Mucosa of stomach (tissue), 1 donor: Measurements from ENCODE around the gene GPATCH1.
"Not testable (repeated sequence)": the region's sequence is repeated elsewhere in the genome, so short reads cannot be mapped to it uniquely, and the experiment has no call there.

ENCODE experiments used
- H3K27me3 ChIP-seq: one replicate; pipeline ENCODE4 v1.7.0; 2013; ENCODE audit warnings: mild to moderate bottlenecking, low read length; ENCODE audit not compliant: control insufficient read depth, insufficient read depth
- H3K36me3 ChIP-seq: one replicate; pipeline ENCODE4 v1.7.0; 2013; ENCODE audit warnings: low read length; ENCODE audit not compliant: control insufficient read depth, insufficient read depth
- H3K4me1 ChIP-seq: one replicate; pipeline ENCODE4 v1.7.0; 2013; ENCODE audit warnings: mild to moderate bottlenecking, low read length; ENCODE audit not compliant: control insufficient read depth, insufficient read depth
- H3K4me3 ChIP-seq: one replicate; pipeline ENCODE4 v1.7.0; 2013; ENCODE audit warnings: low read length
- H3K9ac ChIP-seq: one replicate; pipeline ENCODE4 v1.7.0; 2013; ENCODE audit warnings: mild to moderate bottlenecking, low read length, moderate library complexity
- H3K9me3 ChIP-seq: one replicate; pipeline ENCODE4 v1.7.0; 2013; ENCODE audit warnings: mild to moderate bottlenecking, low read length, moderate library complexity; ENCODE audit not compliant: control insufficient read depth
- donor health status: Pancreatic carcinoma.

Gene GPATCH1

DNA sequence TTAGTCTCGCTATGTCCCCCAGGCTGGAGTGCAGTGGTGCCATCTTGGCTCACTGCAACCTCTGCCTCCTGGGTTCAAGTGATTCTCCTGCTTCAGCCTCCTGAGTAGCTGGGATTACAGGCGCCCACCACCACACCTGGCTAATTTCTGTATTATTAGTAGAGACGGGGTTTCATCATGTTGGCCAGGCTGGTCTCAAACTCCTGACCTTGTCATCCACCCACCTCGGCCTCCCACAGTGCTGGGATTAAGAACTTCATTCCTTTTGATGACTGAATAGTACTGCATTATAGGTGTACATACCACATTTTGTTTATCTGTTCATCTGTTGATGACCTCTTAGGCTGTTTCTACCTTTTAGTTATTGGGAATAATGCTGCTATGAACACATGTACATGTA lies 71.6 kb downstream of the GPATCH1 start:
- not testable (repeated sequence) for H3K9ac ChIP-seq, H3K27me3 ChIP-seq, H3K9me3 ChIP-seq, H3K4me3 ChIP-seq, H3K36me3 ChIP-seq, H3K4me1 ChIP-seq

DNA sequence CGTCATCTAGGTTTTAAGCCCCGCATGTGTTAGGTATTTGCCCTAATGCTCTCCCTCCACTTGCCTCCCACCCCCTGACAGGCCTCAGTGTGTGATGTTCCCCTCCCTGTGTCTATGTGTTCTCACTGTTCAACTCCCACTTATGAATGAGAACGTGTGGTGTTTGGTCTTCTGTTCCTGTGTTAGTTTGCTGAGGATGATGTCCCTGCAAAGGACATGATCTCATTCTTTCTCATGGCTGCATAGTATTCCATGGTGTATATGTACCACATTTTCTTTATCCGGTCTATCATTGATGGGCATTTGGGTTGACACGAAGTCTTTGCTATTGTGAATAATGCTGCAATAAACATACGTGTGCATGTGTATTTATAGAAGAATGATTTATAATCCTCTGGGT lies 73.3 kb downstream of the GPATCH1 start:
- H3K9me3 ChIP-seq, H3K4me1 ChIP-seq, H3K4me3 ChIP-seq, H3K9ac ChIP-seq, H3K36me3 ChIP-seq, H3K27me3 ChIP-seq: not testable (repeated sequence)

DNA sequence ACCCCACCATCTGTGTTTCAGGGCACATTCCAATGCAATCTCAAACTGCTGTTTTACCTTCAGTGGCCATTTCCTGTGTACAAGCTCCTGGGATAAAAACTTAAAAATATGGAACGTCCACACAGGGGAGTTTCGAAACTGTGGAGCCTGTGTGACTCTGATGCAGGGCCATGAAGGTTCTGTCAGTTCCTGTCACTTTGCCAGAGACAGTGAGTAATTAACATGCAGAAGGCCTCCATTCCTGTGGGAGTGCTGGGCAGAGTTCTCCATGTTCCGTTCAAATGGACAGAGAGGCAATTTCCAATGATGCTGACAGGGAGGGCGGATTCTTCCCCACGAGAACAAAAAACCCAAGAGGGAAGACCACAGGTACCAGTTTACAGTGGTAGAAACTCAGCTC lies 75.4 kb downstream of the GPATCH1 start:
- no peaks in the 10 kb centered on the region for H3K27me3 ChIP-seq
- no peaks in the 10 kb centered on the region for H3K4me1 ChIP-seq
- no peak overlapping the region for H3K4me3 ChIP-seq
- no peaks in the 10 kb centered on the region for H3K36me3 ChIP-seq
- no peak overlapping the region for H3K9ac ChIP-seq
- no peaks in the 10 kb centered on the region for H3K9me3 ChIP-seq

DNA sequence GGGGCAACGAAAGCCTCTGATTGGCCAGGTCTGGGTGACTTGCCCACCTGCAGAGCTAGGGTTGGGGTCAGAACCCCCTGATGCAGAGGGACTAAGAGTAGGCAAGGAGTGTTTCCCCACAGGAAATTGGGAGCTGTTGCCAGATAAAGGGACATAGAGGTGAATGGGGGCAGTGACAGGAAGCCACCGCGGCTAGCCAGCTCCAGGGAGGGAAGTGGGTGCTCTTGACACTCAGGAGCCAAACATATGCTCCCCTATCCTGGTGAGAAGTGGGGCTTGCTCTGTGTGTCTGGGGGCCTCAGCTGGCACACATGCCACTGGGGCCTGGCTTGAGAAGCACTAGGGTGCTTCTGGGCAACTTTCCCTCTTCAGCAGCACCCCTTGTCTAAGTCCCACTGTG lies 76.9 kb downstream of the GPATCH1 start:
- H3K4me3 ChIP-seq = no peak overlapping the region
- no peaks in the 10 kb centered on the region for H3K36me3 ChIP-seq
- no peaks in the 10 kb centered on the region for H3K9me3 ChIP-seq
- H3K4me1 ChIP-seq = no peaks in the 10 kb centered on the region
- H3K27me3 ChIP-seq = no peaks in the 10 kb centered on the region
- H3K9ac ChIP-seq = no peak overlapping the region

DNA sequence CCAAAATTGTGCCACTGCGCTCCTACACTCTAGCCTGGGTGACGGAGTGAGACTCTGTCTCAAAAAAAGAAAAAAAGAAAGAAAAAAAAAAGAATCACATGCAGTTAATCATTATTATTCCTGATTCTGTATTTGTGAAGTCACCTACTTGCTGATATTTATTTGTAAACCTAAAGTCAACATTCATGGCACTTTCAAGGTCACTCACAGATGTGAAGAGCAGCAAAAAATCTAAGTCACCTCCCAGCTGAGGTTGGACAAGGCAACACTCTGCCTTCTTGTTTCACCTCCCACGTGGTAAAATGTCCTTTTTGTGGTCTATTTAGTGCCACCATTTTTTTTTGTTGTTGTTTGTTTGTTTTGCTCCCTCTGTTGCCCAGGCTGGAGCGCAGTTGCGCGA lies 77.4 kb downstream of the GPATCH1 start:
- Histone ChIP-seq H3K36me3 (no peaks in the 10 kb centered on the region), H3K27me3 (no peaks in the 10 kb centered on the region), H3K4me1 (no peaks in the 10 kb centered on the region), H3K9me3 (no peaks in the 10 kb centered on the region), H3K4me3 (no peak overlapping the region), H3K9ac (no peak overlapping the region)

DNA sequence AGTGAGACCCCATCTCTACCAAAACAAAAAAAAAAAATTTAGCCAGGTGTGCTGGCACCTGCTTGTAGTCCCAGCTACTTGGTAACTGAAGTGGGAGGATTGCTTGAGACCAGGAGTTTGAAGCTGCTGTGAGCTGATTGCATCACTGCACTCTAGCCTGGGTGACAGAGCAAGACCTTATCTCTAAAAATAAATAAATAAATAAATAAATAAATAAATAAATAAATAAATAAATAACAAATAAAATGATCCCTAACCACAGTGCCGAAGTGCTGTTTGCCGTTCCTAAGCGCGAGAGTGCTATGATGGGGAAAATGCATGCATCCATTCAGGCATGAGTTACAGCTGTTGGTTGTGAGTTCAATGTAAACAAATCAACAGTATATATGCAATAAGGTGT lies 78.2 kb downstream of the GPATCH1 start:
- Histone ChIP-seq H3K27me3 (no peaks in the 10 kb centered on the region), H3K9me3 (no peaks in the 10 kb centered on the region), H3K9ac (no peak overlapping the region), H3K4me1 (no peaks in the 10 kb centered on the region), H3K36me3 (no peaks in the 10 kb centered on the region), H3K4me3 (no peak overlapping the region)

DNA sequence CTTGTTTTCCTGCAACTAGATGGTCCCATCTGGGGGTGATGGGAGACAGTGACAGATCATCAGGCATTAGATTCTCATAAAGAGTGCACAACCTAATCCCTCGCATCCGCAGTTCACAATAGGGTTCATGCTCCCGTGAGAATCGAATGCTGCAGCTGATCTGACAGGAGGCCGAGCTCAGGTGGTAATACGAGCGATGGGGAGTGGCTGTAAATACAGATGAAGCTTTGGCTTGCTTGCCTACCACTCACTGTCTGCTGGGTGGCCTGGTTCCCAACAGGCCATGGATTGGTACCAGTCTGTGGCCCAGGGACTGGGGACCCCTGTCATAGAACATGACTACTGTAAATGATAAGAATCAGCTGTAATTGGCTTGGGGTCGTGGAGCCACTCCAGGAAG lies 78.9 kb downstream of the GPATCH1 start:
- H3K9me3 ChIP-seq = no peaks in the 10 kb centered on the region
- H3K4me3 ChIP-seq = no peak overlapping the region
- no peaks in the 10 kb centered on the region for H3K27me3 ChIP-seq
- no peak overlapping the region for H3K9ac ChIP-seq
- no peaks in the 10 kb centered on the region for H3K4me1 ChIP-seq
- no peaks in the 10 kb centered on the region for H3K36me3 ChIP-seq

DNA sequence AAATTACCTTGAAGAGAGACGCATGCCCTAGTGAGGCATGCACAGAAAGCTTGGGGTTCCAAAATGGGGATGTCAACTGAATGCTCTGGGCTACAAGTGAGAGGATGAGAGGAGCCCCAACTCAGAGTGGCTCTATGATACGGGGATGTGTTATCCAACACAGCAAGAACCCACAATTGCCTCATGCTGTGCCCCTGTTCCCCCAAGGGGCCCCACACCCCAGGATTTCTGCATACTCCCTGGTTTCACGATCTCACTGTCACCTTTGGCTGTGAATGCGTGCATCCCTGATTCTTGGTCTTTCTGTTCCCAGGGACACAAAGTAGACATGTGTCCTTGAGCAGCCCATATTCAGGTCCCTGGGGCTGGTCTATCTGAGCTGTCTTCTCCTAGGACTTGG lies 80.2 kb downstream of the GPATCH1 start:
- no peak overlapping the region for H3K4me3 ChIP-seq
- no peaks in the 10 kb centered on the region for H3K4me1 ChIP-seq
- no peaks in the 10 kb centered on the region for H3K36me3 ChIP-seq
- no peaks in the 10 kb centered on the region for H3K27me3 ChIP-seq
- no peak overlapping the region for H3K9ac ChIP-seq
- H3K9me3 ChIP-seq = no peaks in the 10 kb centered on the region

DNA sequence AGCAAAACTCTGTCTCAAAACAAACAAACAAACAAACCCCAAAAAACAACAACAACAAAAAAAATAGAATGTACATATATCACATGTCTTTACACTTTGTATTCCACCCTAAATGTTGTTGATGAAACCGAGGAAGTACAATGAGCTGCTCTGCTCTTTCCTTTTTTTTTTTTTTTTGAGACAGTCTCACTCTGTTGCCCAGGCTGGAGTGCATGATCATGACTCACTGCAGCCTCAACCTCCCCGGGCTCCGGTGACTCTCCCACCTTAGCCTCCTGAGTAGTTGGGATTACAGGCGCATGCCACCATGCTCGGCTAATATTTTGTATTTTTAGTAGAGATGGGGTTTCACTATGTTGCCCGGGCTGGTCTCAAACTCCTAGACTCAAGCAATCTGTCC lies 82.5 kb downstream of the GPATCH1 start:
- no peaks in the 10 kb centered on the region for H3K9me3 ChIP-seq
- no peaks in the 10 kb centered on the region for H3K27me3 ChIP-seq
- no peak overlapping the region for H3K4me3 ChIP-seq
- no peaks in the 10 kb centered on the region for H3K4me1 ChIP-seq
- no peaks in the 10 kb centered on the region for H3K36me3 ChIP-seq
- no peak overlapping the region for H3K9ac ChIP-seq

DNA sequence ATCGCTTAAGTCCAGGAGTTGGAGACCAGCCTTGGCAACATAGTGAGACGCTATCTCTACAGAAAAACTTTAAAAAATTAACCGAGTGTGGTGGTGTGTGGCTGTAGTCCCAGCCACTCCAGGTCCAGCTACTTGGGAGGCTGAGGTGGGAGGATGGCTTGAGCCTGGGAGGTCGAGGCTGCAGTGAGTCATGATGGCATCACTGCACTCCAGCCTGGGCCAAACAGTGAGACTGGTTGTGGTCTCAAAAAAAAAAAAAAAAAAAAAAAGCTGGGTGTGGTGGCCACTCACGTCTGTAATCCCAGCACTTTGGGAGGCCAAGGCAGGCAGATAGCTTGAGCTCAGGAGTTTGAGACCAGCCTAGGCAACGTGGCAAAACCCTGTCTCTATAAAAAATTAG lies 85.1 kb downstream of the GPATCH1 start:
- not testable (repeated sequence) for H3K36me3 ChIP-seq, H3K4me3 ChIP-seq, H3K9me3 ChIP-seq, H3K27me3 ChIP-seq, H3K4me1 ChIP-seq, H3K9ac ChIP-seq

DNA sequence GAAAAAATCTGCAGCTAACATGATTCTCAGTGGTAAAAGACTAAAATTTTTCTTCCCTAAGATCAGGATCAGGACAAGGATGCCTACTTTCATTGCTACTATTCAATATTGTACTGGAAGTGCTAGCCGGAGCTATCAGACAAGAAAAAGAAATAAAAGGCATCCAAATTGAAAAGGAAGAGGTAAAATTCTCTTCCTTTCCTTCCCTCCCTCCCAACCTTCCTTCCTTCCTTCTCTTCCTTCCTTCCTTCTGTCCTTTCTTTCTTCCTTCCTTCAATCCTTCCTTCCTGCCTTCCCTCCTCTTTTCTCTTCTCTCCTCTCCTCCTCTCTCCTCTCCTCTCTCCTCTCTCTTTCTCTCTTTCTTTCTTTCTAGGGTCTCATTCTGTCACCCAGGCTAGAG lies 86.5 kb downstream of the GPATCH1 start:
- no peaks in the 10 kb centered on the region for H3K36me3 ChIP-seq
- no peaks in the 10 kb centered on the region for H3K4me1 ChIP-seq
- H3K9ac ChIP-seq = no peak overlapping the region

DNA sequence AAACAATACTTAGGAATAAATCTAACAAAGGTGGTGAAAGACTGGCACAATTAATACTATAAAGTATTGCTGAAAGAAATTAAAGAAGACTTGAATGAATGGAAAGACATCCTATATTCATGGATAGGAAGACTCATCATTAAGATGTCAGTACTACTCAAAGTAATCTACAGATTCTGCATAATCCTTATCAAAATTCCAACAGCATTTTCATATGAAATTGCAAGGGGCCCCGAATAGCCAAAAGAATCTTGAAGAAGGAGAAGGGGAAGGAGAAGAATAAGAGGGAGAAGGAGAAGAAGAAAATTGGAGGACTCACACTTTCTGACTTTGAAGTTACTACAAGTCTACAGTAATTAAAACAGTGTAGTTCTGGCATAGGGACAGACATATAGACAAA lies 87.5 kb downstream of the GPATCH1 start:
- Histone ChIP-seq H3K4me3 (no peak overlapping the region), H3K9ac (no peak overlapping the region), H3K4me1 (no peaks in the 10 kb centered on the region), H3K36me3 (no peaks in the 10 kb centered on the region), H3K27me3 (no peaks in the 10 kb centered on the region), H3K9me3 (no peaks in the 10 kb centered on the region)

More for the DNA sequence above, 86.5 kb downstream of the GPATCH1 start:
- Histone ChIP-seq H3K4me3 (no peak overlapping the region), H3K27me3 (no peaks in the 10 kb centered on the region), H3K9me3 (no peaks in the 10 kb centered on the region)

DNA sequence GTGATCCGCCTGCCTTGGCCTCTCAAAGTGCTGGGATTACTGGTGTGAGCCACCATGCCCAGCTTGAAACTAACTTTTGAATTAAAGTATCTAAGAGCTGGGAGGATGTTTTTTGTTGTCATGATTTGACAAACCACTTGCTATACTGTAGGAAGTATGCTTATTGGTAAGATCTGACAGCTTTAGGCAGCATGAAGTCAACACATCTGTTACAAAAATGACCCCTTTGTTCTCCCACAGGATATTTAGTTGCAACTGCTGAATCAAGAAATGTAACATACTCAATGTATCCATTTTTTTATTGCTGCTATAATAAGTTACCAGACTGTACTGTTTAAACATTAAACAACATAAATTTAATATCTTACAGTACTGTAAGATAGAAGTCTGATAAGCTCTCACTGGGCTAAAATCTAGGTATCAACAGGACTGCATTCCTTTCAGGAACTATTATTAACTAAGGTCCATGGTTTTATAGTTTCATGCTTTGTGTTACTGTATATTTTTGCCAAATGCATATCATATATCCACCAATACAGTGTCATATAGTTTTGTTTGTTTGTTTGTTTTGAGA lies 90.3 kb downstream of the GPATCH1 start:
- Histone ChIP-seq H3K9ac (no peak overlapping the region), H3K27me3 (no peaks in the 10 kb centered on the region)

More for the DNA sequence above, 90.3 kb downstream of the GPATCH1 start:
- H3K4me3 ChIP-seq = no peak overlapping the region
- H3K36me3 ChIP-seq = no peaks in the 10 kb centered on the region
- H3K4me1 ChIP-seq = peaks cover 9% of the 10 kb centered on the region
- H3K9me3 ChIP-seq = no peaks in the 10 kb centered on the region
